ENCODE data around the gene UBE2J2.

The UBE2J2 gene

GRCh38 chr1:1284221-1285101 is 10.8 kb upstream of the UBE2J2 start:
- no peaks in the 10 kb centered on the region for H3K4me1 ChIP-seq (ENCODE audit: control insufficient read depth, insufficient read depth, low read length)
- H3K9ac ChIP-seq (ENCODE audit: low read depth, low read length), result no peak overlapping the region
- H3K27me3 ChIP-seq (ENCODE audit: control insufficient read depth, insufficient read depth, low read length), result no peaks in the 10 kb centered on the region
- H3K4me3 ChIP-seq (ENCODE audit: low read depth, low read length), result no peak overlapping the region
- H3K9me3 ChIP-seq (ENCODE audit: control insufficient read depth, insufficient read depth, low read length), result no peaks in the 10 kb centered on the region
- no peak overlapping the region for H3K27ac ChIP-seq (ENCODE audit: low read depth, low read length)
- no peaks in the 10 kb centered on the region for H3K36me3 ChIP-seq (ENCODE audit: control insufficient read depth, insufficient read depth, low read length)

DNA sequence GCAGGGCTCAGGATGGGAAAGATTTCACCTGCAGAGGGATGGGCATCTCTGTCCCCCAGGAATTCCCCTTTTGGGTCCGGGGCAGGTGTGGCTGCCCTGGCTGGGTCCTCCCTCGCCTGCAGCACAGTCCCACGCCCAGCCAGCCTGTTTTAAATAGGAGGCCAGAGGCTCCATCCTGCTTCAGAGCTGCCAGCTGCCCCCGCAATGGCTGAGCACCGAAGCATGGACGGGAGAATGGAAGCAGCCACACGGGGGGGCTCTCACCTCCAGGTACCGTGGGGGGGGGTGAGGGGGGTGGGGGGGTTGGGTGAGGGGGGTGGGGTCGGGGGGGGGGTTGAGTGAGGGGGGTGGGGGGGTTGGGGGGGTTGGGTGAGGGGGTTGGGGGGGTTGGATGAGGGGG is 10.2 kb upstream of the UBE2J2 start:
- no peak overlapping the region for H3K27ac ChIP-seq (ENCODE audit: low read depth, low read length)
- H3K4me1 ChIP-seq (ENCODE audit: control insufficient read depth, insufficient read depth, low read length), result no peaks in the 10 kb centered on the region
- no peaks in the 10 kb centered on the region for H3K36me3 ChIP-seq (ENCODE audit: control insufficient read depth, insufficient read depth, low read length)

GRCh38 chr1:1282998-1283397 is 9.3 kb upstream of the UBE2J2 start:
- Histone ChIP-seq H3K27me3 (ENCODE audit: control insufficient read depth, insufficient read depth, low read length) (no peaks in the 10 kb centered on the region), H3K9me3 (ENCODE audit: control insufficient read depth, insufficient read depth, low read length) (no peaks in the 10 kb centered on the region), H3K4me3 (ENCODE audit: low read depth, low read length) (no peak overlapping the region), H3K27ac (ENCODE audit: low read depth, low read length) (no peak overlapping the region), H3K4me1 (ENCODE audit: control insufficient read depth, insufficient read depth, low read length) (no peaks in the 10 kb centered on the region), H3K36me3 (ENCODE audit: control insufficient read depth, insufficient read depth, low read length) (no peaks in the 10 kb centered on the region), H3K9ac (ENCODE audit: low read depth, low read length) (no peak overlapping the region)

More for the DNA sequence above, 10.2 kb upstream of the UBE2J2 start:
- Histone ChIP-seq H3K4me3 (ENCODE audit: low read depth, low read length) (no peak overlapping the region), H3K9ac (ENCODE audit: low read depth, low read length) (no peak overlapping the region), H3K27me3 (ENCODE audit: control insufficient read depth, insufficient read depth, low read length) (no peaks in the 10 kb centered on the region), H3K9me3 (ENCODE audit: control insufficient read depth, insufficient read depth, low read length) (no peaks in the 10 kb centered on the region)

DNA sequence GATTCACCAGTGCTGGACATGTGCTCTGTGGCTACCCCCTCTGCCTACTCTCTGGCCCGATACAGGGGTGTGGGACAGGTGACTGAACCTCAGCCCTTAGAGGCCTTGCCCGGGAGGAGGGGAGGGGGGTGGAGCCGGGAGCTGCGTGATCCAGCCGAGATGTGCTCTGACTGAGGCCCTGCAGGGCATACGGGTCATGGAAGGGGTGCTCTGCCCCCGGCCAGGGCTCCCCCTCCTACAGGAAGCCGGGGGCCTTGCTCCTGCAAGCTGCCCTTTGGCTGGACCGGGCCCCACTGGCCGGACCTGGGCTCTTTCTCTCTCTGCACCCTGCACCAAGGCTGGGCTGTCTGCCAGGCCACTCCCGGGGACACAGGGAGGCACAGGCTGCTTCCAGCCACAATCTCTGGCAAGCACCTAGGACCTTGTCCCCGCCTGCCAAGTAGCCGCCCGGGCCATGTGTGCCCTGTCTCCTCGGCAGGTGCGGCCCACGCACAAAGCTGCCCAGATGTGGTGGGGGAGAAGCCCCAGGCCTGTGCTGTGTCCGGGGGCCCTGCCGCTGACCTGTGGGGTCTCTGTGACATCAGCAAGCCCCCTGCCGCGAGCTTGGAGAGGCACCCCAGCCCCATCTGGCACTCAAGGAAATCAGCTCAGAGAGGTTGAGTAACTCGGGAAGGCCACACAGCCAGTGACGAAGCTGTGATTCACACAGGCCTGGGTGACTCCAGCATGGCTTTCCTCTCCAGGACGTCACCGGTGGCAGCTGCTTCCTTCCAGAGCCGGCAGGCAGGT is 8.1 kb upstream of the UBE2J2 start:
- no peak overlapping the region for H3K4me3 ChIP-seq (ENCODE audit: low read depth, low read length)

DNA sequence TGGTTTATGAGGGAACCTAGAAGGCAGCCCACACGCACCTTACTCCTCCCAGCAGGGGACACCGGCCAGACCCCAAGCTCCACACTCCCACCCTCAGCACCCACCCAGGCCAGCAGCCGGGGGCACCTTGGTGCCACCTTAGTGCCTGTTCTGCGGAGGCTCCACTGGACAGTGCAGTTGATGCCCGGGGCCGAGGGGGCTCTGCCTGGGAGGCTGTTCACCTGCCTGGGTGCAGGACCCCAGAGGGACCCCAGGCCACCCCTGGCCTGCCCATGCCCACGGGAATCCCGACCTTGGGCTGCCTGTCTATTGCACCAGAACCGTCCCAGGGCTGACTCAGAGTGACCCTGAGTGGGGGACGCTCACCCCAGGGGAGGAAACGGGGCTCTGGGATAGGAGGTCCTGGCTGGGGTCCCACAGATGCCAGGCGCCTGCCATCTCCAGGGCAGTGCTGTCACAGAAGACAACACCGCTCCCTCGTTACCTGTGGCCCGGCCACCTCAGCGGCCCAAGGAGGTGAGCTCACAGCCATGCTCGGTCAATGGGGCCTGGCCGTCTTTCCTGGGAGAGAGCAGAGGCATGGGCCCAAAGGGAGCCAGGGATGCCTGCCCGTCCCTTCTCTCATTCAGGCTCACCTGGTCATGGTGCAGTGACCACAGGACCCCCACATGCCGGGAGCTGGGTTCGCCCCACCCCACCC is 7.3 kb upstream of the UBE2J2 start:
- H3K27me3 ChIP-seq (ENCODE audit: control insufficient read depth, insufficient read depth, low read length), result no peaks in the 10 kb centered on the region
- no peaks in the 10 kb centered on the region for H3K36me3 ChIP-seq (ENCODE audit: control insufficient read depth, insufficient read depth, low read length)
- no peaks in the 10 kb centered on the region for H3K9me3 ChIP-seq (ENCODE audit: control insufficient read depth, insufficient read depth, low read length)
- H3K27ac ChIP-seq (ENCODE audit: low read depth, low read length), result no peak overlapping the region
- no peaks in the 10 kb centered on the region for H3K4me1 ChIP-seq (ENCODE audit: control insufficient read depth, insufficient read depth, low read length)
- H3K4me3 ChIP-seq (ENCODE audit: low read depth, low read length), result no peak overlapping the region
- H3K9ac ChIP-seq (ENCODE audit: low read depth, low read length), result no peak overlapping the region

More for the DNA sequence above, 8.1 kb upstream of the UBE2J2 start:
- Histone ChIP-seq H3K36me3 (ENCODE audit: control insufficient read depth, insufficient read depth, low read length) (no peaks in the 10 kb centered on the region), H3K27me3 (ENCODE audit: control insufficient read depth, insufficient read depth, low read length) (no peaks in the 10 kb centered on the region), H3K9me3 (ENCODE audit: control insufficient read depth, insufficient read depth, low read length) (no peaks in the 10 kb centered on the region), H3K9ac (ENCODE audit: low read depth, low read length) (no peak overlapping the region), H3K4me1 (ENCODE audit: control insufficient read depth, insufficient read depth, low read length) (no peaks in the 10 kb centered on the region), H3K27ac (ENCODE audit: low read depth, low read length) (no peak overlapping the region)

DNA sequence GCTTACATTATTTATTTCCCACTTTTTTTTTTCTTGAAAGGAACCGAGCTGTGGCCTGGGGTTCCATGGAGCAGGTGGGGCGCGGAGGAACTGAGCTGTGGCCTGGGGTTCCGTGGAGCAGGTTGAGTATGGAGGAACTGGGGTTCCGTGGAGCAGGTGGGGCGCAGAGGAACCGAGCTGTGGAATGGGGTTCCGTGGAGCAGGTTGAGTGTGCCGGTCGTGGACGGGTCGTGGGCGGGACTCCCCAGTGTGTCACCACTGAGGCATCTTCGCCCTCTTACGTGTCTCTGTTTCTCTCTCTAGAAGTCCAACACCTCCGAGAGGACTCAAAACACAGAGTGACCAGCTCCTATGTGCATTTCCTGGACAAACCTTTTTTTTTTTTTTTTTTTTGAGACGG is 5.4 kb upstream of the UBE2J2 start:
- H3K4me1 ChIP-seq (ENCODE audit: control insufficient read depth, insufficient read depth, low read length), result no peaks in the 10 kb centered on the region

DNA sequence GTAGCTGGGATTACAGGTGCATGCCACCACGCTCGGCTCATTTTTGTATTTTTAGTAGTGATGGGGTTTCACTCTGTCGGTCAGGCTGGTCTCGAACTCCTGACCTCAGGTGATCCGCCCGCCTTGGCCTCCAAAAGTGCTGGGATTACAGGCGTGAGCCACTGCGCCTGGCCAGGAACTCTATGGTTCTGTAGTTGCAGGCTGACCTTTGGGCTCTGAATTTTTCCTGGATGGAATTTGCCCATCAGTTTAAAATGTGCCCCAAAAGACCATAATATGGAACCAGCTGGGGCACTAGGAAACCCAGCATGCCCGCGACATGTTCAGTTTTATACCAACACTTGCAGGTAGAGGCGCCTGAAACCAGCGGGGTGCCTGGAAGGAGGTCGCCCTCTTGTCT is 5.0 kb upstream of the UBE2J2 start:
- no peak overlapping the region for H3K9ac ChIP-seq (ENCODE audit: low read depth, low read length)
- H3K27me3 ChIP-seq (ENCODE audit: control insufficient read depth, insufficient read depth, low read length), result no peaks in the 10 kb centered on the region; the same call in 1 of the 2 replicates
- no peaks in the 10 kb centered on the region for H3K9me3 ChIP-seq (ENCODE audit: control insufficient read depth, insufficient read depth, low read length)
- H3K4me3 ChIP-seq (ENCODE audit: low read depth, low read length), result no peak overlapping the region
- no peaks in the 10 kb centered on the region for H3K36me3 ChIP-seq (ENCODE audit: control insufficient read depth, insufficient read depth, low read length)
- H3K4me1 ChIP-seq (ENCODE audit: control insufficient read depth, insufficient read depth, low read length), result no peaks in the 10 kb centered on the region
- no peak overlapping the region for H3K27ac ChIP-seq (ENCODE audit: low read depth, low read length)

More for the DNA sequence above, 5.4 kb upstream of the UBE2J2 start:
- H3K4me3 ChIP-seq (ENCODE audit: low read depth, low read length), result no peak overlapping the region
- H3K36me3 ChIP-seq (ENCODE audit: control insufficient read depth, insufficient read depth, low read length), result no peaks in the 10 kb centered on the region
- no peaks in the 10 kb centered on the region; the same call in 1 of the 2 replicates for H3K27me3 ChIP-seq (ENCODE audit: control insufficient read depth, insufficient read depth, low read length)
- no peaks in the 10 kb centered on the region for H3K9me3 ChIP-seq (ENCODE audit: control insufficient read depth, insufficient read depth, low read length)
- H3K9ac ChIP-seq (ENCODE audit: low read depth, low read length), result no peak overlapping the region
- H3K27ac ChIP-seq (ENCODE audit: low read depth, low read length), result no peak overlapping the region

- Histone ChIP-seq H3K36me3 (ENCODE audit: control insufficient read depth, insufficient read depth, low read length) (peaks cover 7% of the 10 kb centered on the region; the same call in 1 of the 2 replicates), H3K27me3 (ENCODE audit: control insufficient read depth, insufficient read depth, low read length) (no peaks in the 10 kb centered on the region; the same call in 1 of the 2 replicates), H3K4me1 (ENCODE audit: control insufficient read depth, insufficient read depth, low read length) (no peaks in the 10 kb centered on the region), H3K9me3 (ENCODE audit: control insufficient read depth, insufficient read depth, low read length) (no peaks in the 10 kb centered on the region), H3K4me3 (ENCODE audit: low read depth, low read length) (no peak overlapping the region), H3K27ac (ENCODE audit: low read depth, low read length) (no peak overlapping the region), H3K9ac (ENCODE audit: low read depth, low read length) (no peak overlapping the region)
Measured at GRCh38 chr1:1275836-1276235, 2.2 kb upstream of the UBE2J2 start.

GRCh38 chr1:1274931-1275431 is 1.3 kb upstream of the UBE2J2 start:
- Histone ChIP-seq H3K9ac (ENCODE audit: low read depth, low read length) (no peak overlapping the region), H3K36me3 (ENCODE audit: control insufficient read depth, insufficient read depth, low read length) (peaks cover 7% of the 10 kb centered on the region; the same call in 1 of the 2 replicates), H3K27ac (ENCODE audit: low read depth, low read length) (no peak overlapping the region), H3K4me1 (ENCODE audit: control insufficient read depth, insufficient read depth, low read length) (no peaks in the 10 kb centered on the region), H3K4me3 (ENCODE audit: low read depth, low read length) (no peak overlapping the region), H3K9me3 (ENCODE audit: control insufficient read depth, insufficient read depth, low read length) (no peaks in the 10 kb centered on the region), H3K27me3 (ENCODE audit: control insufficient read depth, insufficient read depth, low read length) (no peaks in the 10 kb centered on the region; the same call in 1 of the 2 replicates)

DNA sequence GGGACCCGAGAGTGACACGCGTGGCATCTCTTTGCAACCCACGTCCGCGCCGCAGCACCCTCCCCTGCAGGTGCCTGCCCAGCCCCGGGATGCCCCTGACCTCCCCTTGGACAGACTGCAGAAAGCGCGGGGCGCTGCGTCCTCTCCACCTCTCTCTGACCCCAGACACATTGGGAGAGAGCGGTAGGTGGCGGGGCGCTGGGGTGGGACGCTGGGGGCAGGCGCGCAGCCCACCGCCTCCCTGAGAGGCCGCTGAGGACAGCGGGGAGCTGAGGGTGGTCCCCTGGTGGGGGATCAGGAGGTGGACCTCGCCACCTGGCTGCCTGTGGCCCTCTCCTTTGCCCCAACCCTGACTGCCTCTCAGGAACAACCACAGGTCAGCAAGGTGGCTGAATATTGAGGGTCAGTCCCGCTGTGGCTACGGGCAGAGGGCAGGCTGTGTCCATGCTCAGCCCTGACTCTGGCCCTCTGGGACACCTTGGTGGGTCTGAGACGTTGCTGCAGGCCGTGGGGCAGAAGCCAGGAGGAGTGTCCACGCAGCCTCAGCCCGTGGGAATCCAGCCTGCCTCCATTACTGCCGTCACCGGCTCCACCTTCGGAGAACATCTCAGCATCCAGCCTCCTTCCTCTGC is 761 bp upstream of the UBE2J2 start:
- no peaks in the 10 kb centered on the region for H3K4me1 ChIP-seq (ENCODE audit: control insufficient read depth, insufficient read depth, low read length)
- H3K27ac ChIP-seq (ENCODE audit: low read depth, low read length), result no peak overlapping the region
- no peaks in the 10 kb centered on the region; the same call in 1 of the 2 replicates for H3K27me3 ChIP-seq (ENCODE audit: control insufficient read depth, insufficient read depth, low read length)
- peaks cover 7% of the 10 kb centered on the region; the same call in 1 of the 2 replicates for H3K36me3 ChIP-seq (ENCODE audit: control insufficient read depth, insufficient read depth, low read length)
- no peaks in the 10 kb centered on the region for H3K9me3 ChIP-seq (ENCODE audit: control insufficient read depth, insufficient read depth, low read length)
- H3K4me3 ChIP-seq (ENCODE audit: low read depth, low read length), result peak overlapping the region; percentile 73
- no peak overlapping the region for H3K9ac ChIP-seq (ENCODE audit: low read depth, low read length)
